Activated B cell treated with CpG ODN at 0.5 μM for 24 hours (primary cell): ENCODE results near the gene SOHLH2. TPM values are rescaled to one million over a fixed set of nuclear protein-coding genes. Genes with fewer than 3 reads are reported as not detected.

ENCODE experiments used
- ATAC-seq: fragments of 200-7000 bp; cut with Tn5 transposase; one replicate; pipeline ENCODE4 v1.10.0; 2021; ENCODE audit warnings: low read depth, mild to moderate bottlenecking, moderate library complexity
- CTCF ChIA-PET: fragments of 350-600 bp; sonication (Branson Sonifier 250); formaldehyde crosslinking; loops from one replicate; lab custom pipeline; 2021; ENCODE audit warnings: antibody characterized with exemption; lab: Charles Lee
- POLR2A ChIA-PET: fragments of 350-600 bp; sonication (Branson Sonifier 250); formaldehyde crosslinking; loops from one replicate; lab custom pipeline; 2021; ENCODE audit warnings: antibody characterized with exemption; lab: Charles Lee
- DNase-seq: peaks from one replicate; pipeline ENCODE4 v3.0.0; 2022
- H3K27ac Mint-ChIP-seq: one replicate; pipeline ENCODE4 v1.8.0; 2020; ENCODE audit warnings: mixed read lengths
- H3K27me3 Mint-ChIP-seq: one replicate; pipeline ENCODE4 v1.8.0; 2021; ENCODE audit warnings: mixed read lengths
- H3K36me3 Mint-ChIP-seq: one replicate; pipeline ENCODE4 v1.8.0; 2021; ENCODE audit warnings: low read depth, mixed read lengths
- H3K4me1 Mint-ChIP-seq: one replicate; pipeline ENCODE4 v1.8.0; 2021; ENCODE audit warnings: mixed read lengths
- H3K4me3 Mint-ChIP-seq: one replicate; pipeline ENCODE4 v1.8.0; 2020; ENCODE audit warnings: mild to moderate bottlenecking, mixed read lengths
- H3K9me3 Mint-ChIP-seq: one replicate; pipeline ENCODE4 v1.8.0; 2020; ENCODE audit warnings: mixed read lengths
- CTCF ChIP-seq: fragments of 200-600 bp; IDR thresholded peaks from one replicate; pipeline ENCODE4 v1.8.0; 2022; ENCODE audit warnings: antibody characterized with exemption, mild to moderate bottlenecking
- intact Hi-C: fragments of 100-400 bp; cut with micrococcal nuclease; formaldehyde crosslinking; loops from one replicate; pipeline ENCODE4 v1.15.1; 2024
- total RNA-seq: library from RNA; stranded (reverse); gene quantifications from 2 replicates; pipeline ENCODE4 v1.2.3, GENCODE V29; 2022

Gene SOHLH2
- total RNA-seq, 1 donor from 2014 or later, result not detected

- ChIA-PET POLR2A (no interaction called here), CTCF (no interaction called here)
- ATAC-seq, result no peak
- Mint-ChIP-seq H3K27me3 (no peaks in the 10 kb centered on the region), H3K9me3 (no peaks in the 10 kb centered on the region), H3K4me1 (no peaks in the 10 kb centered on the region), H3K27ac (no peak overlapping the region), H3K36me3 (no peaks in the 10 kb centered on the region), H3K4me3 (no peak overlapping the region)
- TF ChIP-seq CTCF, result no peak
- intact Hi-C loops, result no loop called here
- DNase-seq, result no peak
Measured at GRCh38 chr13:36175621-36176020, 38.7 kb downstream of the SOHLH2 start.

DNA sequence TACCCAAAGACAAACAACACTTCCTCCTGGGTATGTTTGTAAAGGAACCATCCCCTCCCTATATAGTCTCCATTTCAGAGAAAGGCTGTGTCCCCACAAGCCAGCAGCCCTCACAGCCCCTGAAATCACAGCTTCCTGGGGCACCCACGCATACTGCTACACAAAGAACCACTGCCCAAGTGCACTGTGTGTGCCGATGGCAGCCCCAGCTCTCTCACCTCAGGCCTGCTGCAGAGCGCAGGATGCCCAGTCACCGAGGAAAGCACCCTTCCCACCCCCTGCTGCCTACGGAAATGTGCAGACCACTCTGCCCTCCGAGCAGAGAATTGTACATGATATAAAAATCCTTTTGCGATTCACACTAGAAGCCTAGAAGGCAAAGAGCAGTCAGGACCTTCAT is 39.4 kb downstream of the SOHLH2 start:
- no peak overlapping the region for H3K4me3 Mint-ChIP-seq
- H3K9me3 Mint-ChIP-seq, result no peaks in the 10 kb centered on the region
- H3K27me3 Mint-ChIP-seq, result no peaks in the 10 kb centered on the region
- ChIA-PET POLR2A (no interaction called here), CTCF (no interaction called here)
- no peak for TF ChIP-seq CTCF
- DNase-seq, result no peak
- H3K36me3 Mint-ChIP-seq, result no peaks in the 10 kb centered on the region
- H3K27ac Mint-ChIP-seq, result no peak overlapping the region
- no peaks in the 10 kb centered on the region for H3K4me1 Mint-ChIP-seq
- intact Hi-C loops, result no loop called here
- no peak for ATAC-seq

DNA sequence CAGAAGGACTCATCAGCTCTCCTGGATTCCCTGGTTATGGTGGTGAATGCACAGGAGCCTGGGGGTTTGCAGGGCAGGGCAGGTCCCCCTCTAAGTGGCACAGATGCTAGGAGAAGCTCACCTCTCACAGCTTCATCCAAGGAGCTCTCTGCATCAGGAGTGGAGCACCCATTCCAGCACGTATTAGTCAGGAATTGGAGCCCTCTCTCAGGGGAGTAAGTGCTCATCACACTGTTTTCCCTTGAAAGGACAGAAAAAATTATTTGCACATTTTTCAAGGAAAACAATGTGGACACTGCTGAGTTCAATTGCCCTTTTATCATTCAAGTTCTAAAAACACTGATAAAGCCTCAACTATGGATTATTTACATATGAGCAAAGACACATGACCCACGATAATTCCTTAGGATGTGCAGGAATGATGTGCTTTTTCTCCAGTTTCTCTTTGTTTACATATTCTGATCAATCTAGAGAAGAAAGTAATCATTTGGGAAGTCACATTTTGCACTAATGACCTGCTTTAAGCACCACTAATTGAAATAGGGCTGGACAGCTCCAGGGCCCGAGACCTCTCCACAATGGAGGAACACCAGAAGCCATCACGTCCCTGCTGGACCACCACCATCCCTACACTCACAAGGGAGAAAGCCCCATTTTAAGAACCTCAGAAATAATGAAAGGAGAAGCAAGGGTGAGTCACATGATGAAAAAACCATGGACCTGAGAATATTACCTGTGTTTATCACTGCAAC is 40.6 kb downstream of the SOHLH2 start:
- POLR2A ChIA-PET, result no interaction called here
- no peak overlapping the region for H3K27ac Mint-ChIP-seq
- no peak for ATAC-seq

DNA sequence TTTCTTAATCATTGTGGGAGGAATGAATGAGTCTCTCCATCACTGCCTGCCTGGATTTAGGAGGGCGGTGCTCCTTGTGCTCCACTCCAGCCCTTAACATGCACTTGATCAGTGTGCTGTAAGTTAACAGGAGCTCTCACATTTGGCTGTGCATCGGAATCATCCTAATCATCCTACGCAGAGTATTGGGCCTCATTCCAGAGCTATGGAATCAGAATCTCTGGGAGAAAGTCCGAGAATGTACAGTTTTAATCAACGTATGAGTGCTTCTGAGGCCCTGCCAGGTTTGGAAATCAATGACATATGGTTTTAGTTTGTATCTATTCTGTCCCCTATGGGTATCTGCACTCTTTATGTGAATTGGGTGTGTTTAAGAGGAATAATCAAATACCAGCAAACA is 48.3 kb downstream of the SOHLH2 start:
- DNase-seq (no peak), ATAC-seq (no peak)
- H3K4me1 Mint-ChIP-seq, result no peaks in the 10 kb centered on the region
- no peak overlapping the region for H3K27ac Mint-ChIP-seq
- no peaks in the 10 kb centered on the region for H3K27me3 Mint-ChIP-seq
- no peak overlapping the region for H3K4me3 Mint-ChIP-seq
- intact Hi-C loops, result no loop called here
- no peaks in the 10 kb centered on the region for H3K36me3 Mint-ChIP-seq
- ChIA-PET POLR2A (no interaction called here), CTCF (no interaction called here)
- TF ChIP-seq CTCF, result no peak
- peaks cover 2% of the 10 kb centered on the region for H3K9me3 Mint-ChIP-seq

More for the DNA sequence above, 40.6 kb downstream of the SOHLH2 start:
- intact Hi-C loops, result no loop called here
- DNase-seq, result no peak
- no peaks in the 10 kb centered on the region for H3K36me3 Mint-ChIP-seq
- no peaks in the 10 kb centered on the region for H3K4me1 Mint-ChIP-seq
- H3K4me3 Mint-ChIP-seq, result no peak overlapping the region
- CTCF ChIA-PET, result no interaction called here
- no peaks in the 10 kb centered on the region for H3K9me3 Mint-ChIP-seq
- H3K27me3 Mint-ChIP-seq, result no peaks in the 10 kb centered on the region
- no peak for TF ChIP-seq CTCF

DNA sequence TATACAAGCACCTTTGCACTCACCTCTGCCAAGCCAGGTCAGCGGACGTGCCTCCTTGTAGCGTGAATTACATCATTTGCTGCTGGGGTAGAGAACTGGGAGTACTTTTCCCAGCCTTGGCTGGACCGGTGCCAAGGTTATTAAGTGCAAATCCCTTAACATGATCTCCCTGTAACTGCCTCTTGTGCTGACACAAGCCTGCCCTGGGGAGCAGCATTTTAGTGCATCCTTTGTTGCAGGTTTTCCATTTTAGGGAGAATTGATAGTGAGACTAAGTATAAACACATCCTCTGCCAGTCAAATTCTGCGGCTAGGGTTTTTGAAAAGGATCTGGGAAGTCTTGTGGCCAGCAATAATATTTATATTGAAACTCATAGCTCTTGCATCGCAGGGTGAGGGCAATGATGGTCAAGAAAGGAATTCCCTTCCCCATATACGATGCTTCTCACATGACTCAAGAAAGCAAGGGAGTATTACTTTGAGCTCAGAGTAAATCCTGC is 50.5 kb downstream of the SOHLH2 start:
- no peaks in the 10 kb centered on the region for H3K4me1 Mint-ChIP-seq
- ChIA-PET CTCF (no interaction called here), POLR2A (no interaction called here)
- TF ChIP-seq CTCF, result no peak
- ATAC-seq (no peak), DNase-seq (no peak)
- no peaks in the 10 kb centered on the region for H3K27me3 Mint-ChIP-seq
- no peak overlapping the region for H3K4me3 Mint-ChIP-seq
- H3K9me3 Mint-ChIP-seq, result peaks cover 2% of the 10 kb centered on the region
- no peak overlapping the region for H3K27ac Mint-ChIP-seq
- intact Hi-C loops, result no loop called here
- H3K36me3 Mint-ChIP-seq, result no peaks in the 10 kb centered on the region
